ENCODE data around the gene HERC6. TPM values are rescaled to one million over a fixed set of nuclear protein-coding genes. Genes with fewer than 3 reads are reported as not detected.

HERC6 gene
- total and polyA plus RNA-seq, 2 donors (not counting 1 experiment from before 2014, with no cell fraction given), result 5.1 to 10.9 TPM

DNA sequence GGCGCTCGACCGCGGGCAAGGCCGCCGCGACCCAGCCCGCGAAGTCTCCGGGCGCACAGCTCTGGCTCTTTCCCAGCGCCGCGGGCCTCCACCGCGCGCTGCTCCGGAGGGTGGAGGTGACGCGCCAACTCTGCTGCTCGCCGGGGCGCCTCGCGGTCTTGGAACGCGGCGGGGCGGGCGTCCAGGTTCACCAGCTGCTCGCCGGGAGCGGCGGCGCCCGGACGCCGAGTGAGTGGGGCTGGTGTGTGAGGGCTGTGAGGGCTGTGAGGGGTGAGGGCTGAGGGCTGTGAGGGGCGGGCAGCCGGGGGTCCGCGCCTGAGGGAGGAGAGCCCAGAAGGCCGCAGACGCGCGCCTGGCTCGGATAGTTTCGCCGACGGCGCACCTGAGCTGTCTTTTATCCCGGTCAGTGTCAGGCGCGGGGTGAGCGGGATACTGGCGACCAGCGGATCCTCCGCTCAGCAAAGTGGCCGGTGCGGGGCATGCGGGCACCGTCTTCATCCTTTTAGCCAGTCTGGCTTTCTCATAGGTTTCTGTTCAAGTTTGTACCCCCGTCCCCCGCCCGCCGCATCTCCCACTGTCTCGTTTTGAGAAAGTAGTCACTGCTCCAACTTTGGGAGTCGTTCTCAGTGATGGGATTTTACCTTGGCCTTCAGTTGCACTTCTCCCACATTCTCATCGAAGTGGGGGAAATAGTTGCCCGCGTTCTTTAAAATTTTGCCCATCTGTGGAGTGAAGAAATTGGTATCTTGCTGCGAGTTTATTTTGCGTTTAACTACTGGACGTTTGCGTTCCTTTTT is 78.9 kb downstream of the HERC6 start:
- Mint-ChIP-seq H3K27me3 (no peaks in the 10 kb centered on the region), H3K4me1 (peaks cover 19% of the 10 kb centered on the region), H3K9me3 (ENCODE audit: insufficient read depth) (peaks cover 2% of the 10 kb centered on the region), H3K27ac (peak overlapping the region; percentile 99), H3K4me3 (peak overlapping the region; percentile 100)
- peak overlapping the region; percentile 88 for H2AFZ ChIP-seq (ENCODE audit: insufficient read depth, low read depth, low read length, poor library complexity, severe bottlenecking)
- TF ChIP-seq, protein P1, sequence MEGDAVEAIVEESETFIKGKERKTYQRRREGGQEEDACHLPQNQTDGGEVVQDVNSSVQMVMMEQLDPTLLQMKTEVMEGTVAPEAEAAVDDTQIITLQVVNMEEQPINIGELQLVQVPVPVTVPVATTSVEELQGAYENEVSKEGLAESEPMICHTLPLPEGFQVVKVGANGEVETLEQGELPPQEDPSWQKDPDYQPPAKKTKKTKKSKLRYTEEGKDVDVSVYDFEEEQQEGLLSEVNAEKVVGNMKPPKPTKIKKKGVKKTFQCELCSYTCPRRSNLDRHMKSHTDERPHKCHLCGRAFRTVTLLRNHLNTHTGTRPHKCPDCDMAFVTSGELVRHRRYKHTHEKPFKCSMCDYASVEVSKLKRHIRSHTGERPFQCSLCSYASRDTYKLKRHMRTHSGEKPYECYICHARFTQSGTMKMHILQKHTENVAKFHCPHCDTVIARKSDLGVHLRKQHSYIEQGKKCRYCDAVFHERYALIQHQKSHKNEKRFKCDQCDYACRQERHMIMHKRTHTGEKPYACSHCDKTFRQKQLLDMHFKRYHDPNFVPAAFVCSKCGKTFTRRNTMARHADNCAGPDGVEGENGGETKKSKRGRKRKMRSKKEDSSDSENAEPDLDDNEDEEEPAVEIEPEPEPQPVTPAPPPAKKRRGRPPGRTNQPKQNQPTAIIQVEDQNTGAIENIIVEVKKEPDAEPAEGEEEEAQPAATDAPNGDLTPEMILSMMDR (IDR thresholded peaks at IDR 0.05), result no peak
- no peak for TF ChIP-seq EZH2 (IDR thresholded peaks at IDR 0.05; ENCODE audit: borderline replicate concordance, insufficient read depth, low read depth, low read length, poor library complexity, severe bottlenecking)
- POLR2A ChIA-PET, result interaction anchor here (0.7 to 2.6 kb wide), 5 partner anchors 9 to 181 kb away, joined by 3 to 24 read pairs (median 5); partner anchors contain the start of genes HERC6 and PPM1K
- peak overlapping the region; percentile 69 to 93 (median 85) for H3K4me3 ChIP-seq (ENCODE audit: control extremely low read depth in 1 of 5, extremely low read depth in 1 of 5, insufficient read depth in 1 of 5, low read depth in 2 of 5, low read length in 4 of 5)
- no peaks in the 10 kb centered on the region for H3K27me3 ChIP-seq (replicated peaks in 1 of 4; ENCODE audit: control extremely low read depth in 1 of 4, control insufficient read depth in 3 of 4, insufficient read depth in 4 of 4, low read length in 3 of 4)
- peaks cover 11 to 16% of the 10 kb centered on the region in 2 donors for H3K4me1 ChIP-seq (ENCODE audit: control insufficient read depth in 2 of 2, insufficient read depth in 2 of 2, low read length in 2 of 2)
- WGBS (ENCODE audit: insufficient coverage), result 8% methylated on average over 70 of the region's 75 CpGs
- H3K36me3 ChIP-seq (replicated peaks in 1 of 2; ENCODE audit: control extremely low read depth in 1 of 2, control insufficient read depth in 1 of 2, extremely low read depth in 1 of 2, insufficient read depth in 2 of 2, low read length in 1 of 2), result peaks cover 0 to 1% of the 10 kb centered on the region in 2 experiments
- CTCF ChIA-PET, result interaction anchor here (0.5 to 2.2 kb wide), 9 partner anchors 14 to 1838 kb away, joined by 3 to 16 read pairs (median 4); partner anchors contain the start of genes HERC6 and PYURF
- H4K20me1 ChIP-seq (ENCODE audit: control insufficient read depth, insufficient read depth, low read length, poor library complexity, severe bottlenecking), result no peaks in the 10 kb centered on the region
- intact Hi-C loops (cut with micrococcal nuclease), result loop anchor here (1.0 to 2.0 kb wide), 7 partner anchors 65 to 1671 kb away; partner anchors contain the start of genes HERC3, HERC6, PPM1K and PYURF
- peak overlapping the region; percentile 75 for H3K9ac ChIP-seq (ENCODE audit: low read length)
- DNase-seq (no peak), ATAC-seq (ENCODE audit: low read depth) (peak; percentile 40)
- no peaks in the 10 kb centered on the region for H3K79me2 ChIP-seq (ENCODE audit: control insufficient read depth, insufficient read depth, low read length)
- H3K9me3 ChIP-seq (ENCODE audit: control extremely low read depth in 1 of 3, control insufficient read depth in 2 of 3, insufficient read depth in 1 of 3, low read length in 2 of 3), result peaks cover 0 to 7% (median 1%) of the 10 kb centered on the region in 3 donors
- peak overlapping the region in 1 of 2 donors; percentile 70 for H3K27ac ChIP-seq (ENCODE audit: low read length in 2 of 2)
- peak overlapping the region; percentile 96 for H3K4me2 ChIP-seq (replicated peaks; ENCODE audit: low read depth, low read length, poor library complexity, severe bottlenecking)
